Immature natural killer cell (primary cell): ENCODE measurements around the gene GLYATL1B. TPM values are rescaled to one million over a fixed set of nuclear protein-coding genes. Genes with fewer than 3 reads are reported as not detected.
"Not testable (repeated sequence)": the region's sequence is repeated elsewhere in the genome, so short reads cannot be mapped to it uniquely, and the experiment has no call there.

Experiments
- DNase-seq, 3 donors: peaks; one replicate each; pipeline ENCODE4 v3.0.0; 2022; ENCODE audit warnings: mixed read lengths in 1 of 3
- H3K27ac Mint-ChIP-seq, 6 donors: one replicate each; pipeline ENCODE4 v1.8.0; 2020; ENCODE audit warnings: mixed read lengths in 6 of 6, mild to moderate bottlenecking in 5 of 6, inconsistent platforms in 4 of 6, moderate library complexity in 3 of 6
- H3K27me3 Mint-ChIP-seq, 3 donors: one replicate each; pipeline ENCODE4 v1.8.0; 2020 to 2021; ENCODE audit warnings: low read depth in 3 of 3, mild to moderate bottlenecking in 3 of 3, mixed read lengths in 3 of 3, moderate library complexity in 3 of 3, inconsistent platforms in 1 of 3
- H3K36me3 Mint-ChIP-seq, 3 donors: one replicate each; pipeline ENCODE4 v1.8.0; 2020; ENCODE audit warnings: mixed read lengths in 3 of 3, inconsistent platforms in 2 of 3, mild to moderate bottlenecking in 2 of 3
- H3K4me1 Mint-ChIP-seq, 2 donors: one replicate each; pipeline ENCODE4 v1.8.0; 2020; ENCODE audit warnings: inconsistent platforms in 2 of 2, mild to moderate bottlenecking in 2 of 2, mixed read lengths in 2 of 2, moderate library complexity in 1 of 2
- H3K4me3 Mint-ChIP-seq, 5 donors: one replicate each; pipeline ENCODE4 v1.8.0; 2020; ENCODE audit warnings: mild to moderate bottlenecking in 5 of 5, mixed read lengths in 5 of 5, inconsistent platforms in 3 of 5, moderate library complexity in 3 of 5
- H3K9me3 Mint-ChIP-seq, 6 donors: one replicate each; pipeline ENCODE4 v1.8.0; 2020; ENCODE audit warnings: mild to moderate bottlenecking in 6 of 6, mixed read lengths in 6 of 6, inconsistent platforms in 4 of 6, moderate library complexity in 3 of 6
- polyA plus RNA-seq, 3 donors: library from polyadenylated mRNA; unstranded; fragments of 300-500 nt; fragmentation: Illumina TruSeq; gene quantifications; one replicate each; pipeline ENCODE4 v1.2.3, GENCODE V29; 2021

GLYATL1B gene
- polyA plus RNA-seq, 3 donors from 2014 or later, result not detected

DNA sequence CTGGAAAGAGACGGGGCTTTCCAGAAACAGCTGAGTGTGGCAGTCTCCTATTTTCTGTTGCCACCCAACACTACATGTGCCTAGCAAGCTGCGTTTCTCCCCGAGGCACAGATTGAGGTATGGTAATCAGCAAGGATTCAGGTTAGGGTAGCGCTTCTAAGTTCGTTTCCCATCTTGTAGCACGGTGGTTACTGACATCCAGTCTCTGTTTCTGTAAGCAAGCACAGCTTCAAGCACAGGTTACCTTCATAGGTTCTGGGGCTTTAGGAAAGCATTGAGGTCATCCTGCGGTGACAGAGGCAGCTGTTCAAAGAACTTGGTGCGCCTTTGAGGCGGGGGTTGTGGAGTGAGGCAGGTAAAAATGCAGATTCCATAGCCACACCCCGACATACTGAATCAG lies 21.6 kb downstream of the GLYATL1B start:
- DNase-seq, H3K9me3 Mint-ChIP-seq, H3K27ac Mint-ChIP-seq, H3K36me3 Mint-ChIP-seq, H3K27me3 Mint-ChIP-seq: not testable (repeated sequence)
- Mint-ChIP-seq H3K4me3 (peak overlapping the region; percentile 83 to 89 (median 87)), H3K4me1 (peaks cover 22 to 32% of the 10 kb centered on the region in 2 donors)

DNA sequence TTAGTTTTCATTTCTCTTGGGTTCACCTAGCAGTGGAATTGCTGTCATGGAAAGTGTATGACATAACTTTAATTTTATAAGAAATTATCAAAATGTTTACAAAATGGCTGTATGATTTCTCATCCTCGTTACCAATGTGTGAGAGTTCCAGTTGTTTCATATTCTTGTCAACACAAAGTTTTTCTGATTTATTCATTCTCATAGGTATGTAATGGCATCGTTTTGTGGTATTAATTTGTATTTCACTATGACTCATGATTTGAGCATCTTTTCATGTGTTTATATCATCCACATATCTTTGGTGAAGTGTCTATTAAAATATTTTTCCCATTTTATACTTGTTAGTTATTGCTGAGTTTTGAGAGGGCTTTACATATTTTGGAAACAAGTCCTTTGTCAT lies 26.4 kb downstream of the GLYATL1B start:
- H3K27ac Mint-ChIP-seq, result no peak overlapping the region
- H3K4me1 Mint-ChIP-seq, result peaks cover 9 to 12% of the 10 kb centered on the region in 2 donors
- no peaks in the 10 kb centered on the region for H3K27me3 Mint-ChIP-seq
- H3K4me3 Mint-ChIP-seq, result no peak overlapping the region
- H3K36me3 Mint-ChIP-seq, result peaks cover under 1 to 20% (median 16%) of the 10 kb centered on the region in 3 donors
- DNase-seq, result no peak
- peaks cover 2 to 9% (median 4%) of the 10 kb centered on the region in 6 donors for H3K9me3 Mint-ChIP-seq

GRCh38 chr11:59114344-59114743 lies 28.2 kb downstream of the GLYATL1B start:
- H3K27ac Mint-ChIP-seq, result no peak overlapping the region
- H3K9me3 Mint-ChIP-seq, result peaks cover 2 to 26% (median 16%) of the 10 kb centered on the region in 6 donors
- peaks cover 9 to 37% (median 31%) of the 10 kb centered on the region in 3 donors for H3K36me3 Mint-ChIP-seq

GRCh38 chr11:59115553-59115952 lies 29.4 kb downstream of the GLYATL1B start:
- DNase-seq, result no peak
- Mint-ChIP-seq H3K27ac (no peak overlapping the region), H3K4me1 (no peaks in the 10 kb centered on the region), H3K9me3 (peaks cover 2 to 28% (median 16%) of the 10 kb centered on the region in 6 donors), H3K27me3 (peaks cover 0 to 2% (median 0%) of the 10 kb centered on the region in 3 donors), H3K4me3 (no peak overlapping the region), H3K36me3 (peaks cover 9 to 38% (median 32%) of the 10 kb centered on the region in 3 donors)

More at GRCh38 chr11:59114344-59114743, 28.2 kb downstream of the GLYATL1B start:
- Mint-ChIP-seq H3K4me1 (no peaks in the 10 kb centered on the region), H3K27me3 (peaks cover 0 to 2% (median 0%) of the 10 kb centered on the region in 3 donors), H3K4me3 (no peak overlapping the region)
- no peak for DNase-seq

- no peak for DNase-seq
- H3K36me3 Mint-ChIP-seq, result peaks cover 9 to 38% (median 32%) of the 10 kb centered on the region in 3 donors
- peaks cover 2 to 28% (median 16%) of the 10 kb centered on the region in 6 donors for H3K9me3 Mint-ChIP-seq
- no peak overlapping the region for H3K27ac Mint-ChIP-seq
- no peak overlapping the region for H3K4me3 Mint-ChIP-seq
- no peaks in the 10 kb centered on the region for H3K4me1 Mint-ChIP-seq
- peaks cover 0 to 2% (median 0%) of the 10 kb centered on the region in 3 donors for H3K27me3 Mint-ChIP-seq
These were observed 31.7 kb downstream of the GLYATL1B start for GRCh38 chr11:59117774-59118173.

DNA sequence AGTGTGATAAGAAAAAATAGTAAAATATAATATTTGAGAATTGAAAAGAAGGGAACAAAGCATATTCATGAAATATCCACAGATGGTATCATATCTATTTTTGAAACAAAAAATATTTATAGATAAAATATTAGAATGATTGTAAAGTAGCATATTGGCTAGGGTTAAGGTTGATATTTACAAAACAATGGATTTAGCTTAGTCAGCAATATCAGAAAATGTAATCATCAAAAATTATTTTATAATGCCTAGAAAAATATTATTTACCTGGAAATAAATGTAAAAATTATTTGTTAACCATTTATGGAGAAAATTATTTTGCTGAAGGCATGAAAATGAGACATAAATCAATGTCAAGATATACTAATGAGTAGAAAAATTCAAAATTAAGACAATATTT lies 33.7 kb downstream of the GLYATL1B start:
- H3K27me3 Mint-ChIP-seq, result peaks cover 0 to 2% (median 0%) of the 10 kb centered on the region in 3 donors
- H3K4me3 Mint-ChIP-seq, result no peak overlapping the region
- no peak for DNase-seq
- no peaks in the 10 kb centered on the region for H3K4me1 Mint-ChIP-seq
- peaks cover 9 to 42% (median 32%) of the 10 kb centered on the region in 3 donors for H3K36me3 Mint-ChIP-seq
- peaks cover 0 to 28% (median 16%) of the 10 kb centered on the region in 6 donors for H3K9me3 Mint-ChIP-seq
- H3K27ac Mint-ChIP-seq, result no peak overlapping the region

GRCh38 chr11:59135648-59136461 lies 49.7 kb downstream of the GLYATL1B start:
- Mint-ChIP-seq H3K27me3 (peaks cover 0 to 2% (median 0%) of the 10 kb centered on the region in 3 donors), H3K36me3 (peaks cover 28 to 53% (median 39%) of the 10 kb centered on the region in 3 donors), H3K4me1 (peaks cover 9 to 17% of the 10 kb centered on the region in 2 donors), H3K9me3 (no peaks in the 10 kb centered on the region), H3K4me3 (peak overlapping the region in 4 of 5 donors; percentile 47 to 66 (median 56)), H3K27ac (peak overlapping the region in 5 of 6 donors; percentile 15 to 82 (median 72))
- peak; percentile 82 to 86 (median 83) for DNase-seq

- not testable (repeated sequence) for H3K27ac Mint-ChIP-seq, DNase-seq, H3K9me3 Mint-ChIP-seq, H3K27me3 Mint-ChIP-seq, H3K4me3 Mint-ChIP-seq
- Mint-ChIP-seq H3K36me3 (peaks cover 24 to 48% (median 34%) of the 10 kb centered on the region in 3 donors), H3K4me1 (peaks cover 16 to 24% of the 10 kb centered on the region in 2 donors)
These were observed 50.4 kb downstream of the GLYATL1B start for GRCh38 chr11:59136551-59136950.

- H3K27ac Mint-ChIP-seq, result no peak overlapping the region
- H3K4me3 Mint-ChIP-seq, result no peak overlapping the region
- H3K36me3 Mint-ChIP-seq, result peaks cover 19 to 41% (median 29%) of the 10 kb centered on the region in 3 donors
- H3K4me1 Mint-ChIP-seq, result peaks cover 22 to 30% of the 10 kb centered on the region in 2 donors
- peaks cover 0 to 2% (median 1%) of the 10 kb centered on the region in 3 donors for H3K27me3 Mint-ChIP-seq
- DNase-seq, result no peak
- no peaks in the 10 kb centered on the region for H3K9me3 Mint-ChIP-seq
These were observed 51.1 kb downstream of the GLYATL1B start for GRCh38 chr11:59137190-59137589.

- no peak overlapping the region for H3K27ac Mint-ChIP-seq
- H3K4me1 Mint-ChIP-seq, result peaks cover 36 to 45% of the 10 kb centered on the region in 2 donors
- H3K4me3 Mint-ChIP-seq, result no peak overlapping the region
- no peaks in the 10 kb centered on the region for H3K9me3 Mint-ChIP-seq
- peaks cover 5 to 27% (median 16%) of the 10 kb centered on the region in 3 donors for H3K36me3 Mint-ChIP-seq
- DNase-seq, result no peak
- H3K27me3 Mint-ChIP-seq, result peaks cover 2 to 5% (median 3%) of the 10 kb centered on the region in 3 donors
These were observed 52.5 kb downstream of the GLYATL1B start for GRCh38 chr11:59138643-59139042.

DNA sequence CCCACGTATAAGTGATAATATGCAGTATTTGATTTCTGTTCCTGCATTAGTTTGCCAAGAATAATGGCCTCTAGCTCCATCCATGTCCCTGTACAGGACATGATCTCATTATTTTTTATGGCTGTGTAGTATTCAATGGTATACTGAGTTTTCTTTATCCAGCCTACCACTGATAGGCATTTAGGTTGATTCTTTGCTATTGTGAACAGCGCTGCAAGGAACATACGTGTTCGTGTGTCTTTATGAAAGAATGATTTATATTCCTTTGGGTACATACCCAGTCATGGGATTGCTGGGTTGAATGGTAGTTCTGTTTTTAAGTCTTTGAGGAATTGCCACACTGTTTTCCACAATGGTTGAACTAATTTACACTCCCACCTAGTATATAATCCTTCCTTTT lies 55.1 kb downstream of the GLYATL1B start:
- Mint-ChIP-seq H3K4me3 (peak overlapping the region; percentile 94 to 98 (median 98)), H3K27ac (peak overlapping the region in 4 of 6 donors; percentile 20 to 97 (median 94))

DNA sequence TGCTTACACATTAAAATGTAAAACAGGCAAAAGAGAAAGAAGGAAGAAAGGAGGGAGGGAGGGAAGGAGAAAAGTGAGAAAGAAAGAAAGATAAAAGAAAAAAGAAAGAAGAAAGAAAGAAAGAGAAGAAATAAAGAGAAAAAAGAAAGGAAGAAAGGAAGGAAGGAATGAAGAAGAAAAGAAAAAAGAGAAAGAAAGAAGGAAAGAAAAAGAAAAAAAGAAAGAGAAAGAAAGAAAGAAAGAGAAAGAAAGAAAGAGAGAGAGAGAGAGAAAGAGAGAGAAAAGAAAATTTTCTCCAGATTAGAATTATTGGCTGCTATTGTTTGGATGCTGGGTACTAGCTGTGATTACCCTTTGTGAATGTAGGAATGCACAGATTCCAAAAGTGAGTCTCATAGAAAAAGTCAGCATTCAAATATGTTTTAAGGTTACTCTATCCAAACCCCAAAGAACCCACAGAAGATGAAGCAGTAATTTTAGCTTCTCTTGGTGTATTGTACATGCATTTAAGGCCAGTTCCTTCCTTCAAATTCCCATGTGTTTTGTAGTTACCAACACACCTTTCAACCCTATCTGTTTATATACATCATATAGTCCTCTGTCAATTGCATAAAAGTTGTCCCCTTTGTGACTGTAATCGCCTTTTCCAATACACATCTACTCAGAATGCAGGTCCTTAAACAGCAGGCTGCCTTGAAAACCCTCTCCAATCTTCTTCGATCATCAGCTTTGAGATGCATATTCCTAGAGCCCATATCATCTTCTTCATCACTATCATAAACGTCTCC lies 55.8 kb downstream of the GLYATL1B start:
- Mint-ChIP-seq H3K27me3 (peaks cover 2 to 10% (median 6%) of the 10 kb centered on the region in 3 donors), H3K4me3 (peak overlapping the region; percentile 94 to 98 (median 98)), H3K36me3 (peaks cover 3 to 14% (median 5%) of the 10 kb centered on the region in 3 donors), H3K27ac (peak overlapping the region; percentile 94 to 99 (median 98)), H3K9me3 (no peaks in the 10 kb centered on the region), H3K4me1 (peaks cover 47 to 52% of the 10 kb centered on the region in 2 donors)
- DNase-seq, result peak in 1 of 3 donors; percentile 3

More for the DNA sequence above, 55.1 kb downstream of the GLYATL1B start:
- H3K27me3 Mint-ChIP-seq, result peaks cover 2 to 10% (median 6%) of the 10 kb centered on the region in 3 donors
- H3K36me3 Mint-ChIP-seq, result peaks cover 3 to 16% (median 5%) of the 10 kb centered on the region in 3 donors
- no peak for DNase-seq
- H3K4me1 Mint-ChIP-seq, result peaks cover 48 to 54% of the 10 kb centered on the region in 2 donors
- H3K9me3 Mint-ChIP-seq, result no peaks in the 10 kb centered on the region
